H1 (cell line): ENCODE results near the gene CS. TPM values are rescaled to one million over a fixed set of nuclear protein-coding genes. Genes with fewer than 3 reads are reported as not detected.
A peak's percentile ranks its signal among the peaks of the same experiment; 100 is the strongest.

ENCODE experiments used
- CTCF ChIA-PET: fragments of 300-600 bp; sonication (Branson Sonifier 250); formaldehyde crosslinking; loops from one replicate; lab custom pipeline; 2021; ENCODE audit not compliant: partially characterized antibody; lab: Charles Lee
- POLR2A ChIA-PET: fragments of 300-600 bp; sonication (Branson Sonifier 250); formaldehyde crosslinking; loops from one replicate; lab custom pipeline; 2021; ENCODE audit warnings: inconsistent platforms; ENCODE audit not compliant: partially characterized antibody; lab: Charles Lee
- DNase-seq, 2 experiments: peaks; one replicate each; pipeline versions ENCODE4 v3.0.0 to v3.0.0-alpha.2; 2010 to 2022; ENCODE audit warnings: low spot score in 2 of 2, low read depth in 1 of 2, mixed read lengths in 1 of 2
- FAIRE-seq: peaks from 2 replicates; lab custom pipeline; 2011; peaks lifted over from hg19 to GRCh38; lab: Jason Lieb, UNC
- H2AFZ ChIP-seq: 2 replicates; pipeline ENCODE4 v1.8.1; 2012; ENCODE audit warnings: low read length, inconsistent platforms
- H2AK5ac ChIP-seq: 2 replicates; pipeline ENCODE4 v1.6.1; 2013; ENCODE audit warnings: low read depth, low read length
- H2BK120ac ChIP-seq: replicated peaks from 2 replicates; pipeline ENCODE3; 2013; ENCODE audit warnings: low read depth, low read length, inconsistent platforms
- H2BK12ac ChIP-seq: 2 replicates; pipeline ENCODE4 v1.6.1; 2013; ENCODE audit warnings: low read depth, low read length
- H2BK15ac ChIP-seq: 2 replicates; pipeline ENCODE4 v1.6.1; 2013; ENCODE audit warnings: low read length
- H2BK20ac ChIP-seq: 2 replicates; pipeline ENCODE4 v1.6.1; 2013; ENCODE audit warnings: low read length
- H2BK5ac ChIP-seq: 2 replicates; pipeline ENCODE4 v1.6.1; 2013; ENCODE audit warnings: low read depth, low read length
- H3K14ac ChIP-seq: 2 replicates; pipeline ENCODE4 v1.6.1; 2013; ENCODE audit warnings: inconsistent platforms; ENCODE audit not compliant: insufficient read length
- H3K18ac ChIP-seq: 2 replicates; pipeline ENCODE4 v1.6.1; 2013; ENCODE audit warnings: low read length; ENCODE audit errors: extremely low read depth
- H3K23ac ChIP-seq: 2 replicates; pipeline ENCODE4 v1.6.1; 2013; ENCODE audit warnings: inconsistent platforms; ENCODE audit not compliant: insufficient read length
- H3K23me2 ChIP-seq: 2 replicates; pipeline ENCODE4 v1.6.1; 2013; ENCODE audit warnings: low read depth, low read length
- H3K27ac ChIP-seq: 2 replicates; pipeline ENCODE4 v1.6.1; 2011; ENCODE audit warnings: low read depth, low read length, inconsistent platforms
- H3K27me3 ChIP-seq, 4 experiments: replicated peaks in 1 of 4; 1 replicate in 1 of 4; 2 replicates in 3 of 4; pipeline versions ENCODE4 v1.6.1 to v1.8.1; 2011 to 2013; ENCODE audit warnings: low read length in 3 of 4, mild to moderate bottlenecking in 3 of 4, inconsistent platforms in 2 of 4, mixed read lengths in 2 of 4, moderate library complexity in 1 of 4; ENCODE audit not compliant: control insufficient read depth in 3 of 4, insufficient read depth in 3 of 4; ENCODE audit errors: extremely low read depth in 1 of 4
- H3K36me3 ChIP-seq, 4 experiments: 2 replicates each; pipeline versions ENCODE4 v1.6.1 to v1.8.1; 2011 to 2013; ENCODE audit warnings: mild to moderate bottlenecking in 4 of 4, low read length in 3 of 4, moderate library complexity in 2 of 4, control low read depth in 1 of 4, inconsistent platforms in 1 of 4; ENCODE audit not compliant: insufficient read depth in 4 of 4, control insufficient read depth in 2 of 4
- H3K4ac ChIP-seq: replicated peaks from 2 replicates; pipeline ENCODE3; 2013; ENCODE audit warnings: low read length, low read depth, mixed read lengths, inconsistent platforms; ENCODE audit not compliant: insufficient read length
- H3K4me1 ChIP-seq, 4 experiments: replicated peaks in 1 of 4; 1 replicate in 1 of 4; 2 replicates in 3 of 4; pipeline versions ENCODE4 v1.6.1 to v1.8.1; 2011 to 2013; ENCODE audit warnings: low read length in 3 of 4, inconsistent platforms in 2 of 4, mixed read lengths in 1 of 4; ENCODE audit not compliant: insufficient read depth in 4 of 4, control insufficient read depth in 3 of 4
- H3K4me2 ChIP-seq, 2 experiments: 2 replicates each; pipeline versions ENCODE4 v1.6.1 to v1.8.1; 2011 to 2013; ENCODE audit warnings: low read depth in 2 of 2, low read length in 2 of 2, control low read depth in 1 of 2, inconsistent platforms in 1 of 2, mild to moderate bottlenecking in 1 of 2; ENCODE audit not compliant: insufficient read depth in 1 of 2
- H3K4me3 ChIP-seq, 4 experiments: fragments of 200-600, 300-600 bp in 1 of 4; sonication (generic), shearing (Covaris generic), sonication (Bioruptor Twin) in 1 of 4; 2 replicates each; pipeline versions ENCODE4 v1.5.1 to v1.8.1; 2011 to 2016; ENCODE audit warnings: low read length in 4 of 4, low read depth in 3 of 4, control low read depth in 2 of 4, inconsistent platforms in 2 of 4, mild to moderate bottlenecking in 2 of 4, mixed read lengths in 1 of 4, moderate library complexity in 1 of 4; ENCODE audit not compliant: insufficient read depth in 2 of 4; ENCODE audit errors: extremely low read depth in 1 of 4
- H3K56ac ChIP-seq: replicated peaks from 2 replicates; pipeline ENCODE3; 2013; ENCODE audit warnings: low read depth, mild to moderate bottlenecking, mixed read lengths, low read length, inconsistent platforms; ENCODE audit not compliant: insufficient read length
- H3K79me1 ChIP-seq: 2 replicates; pipeline ENCODE4 v1.6.1; 2013; ENCODE audit warnings: low read depth, low read length, control low read depth
- H3K79me2 ChIP-seq, 2 experiments: 2 replicates each; pipeline versions ENCODE4 v1.6.1 to v1.8.1; 2012 to 2013; ENCODE audit warnings: low read length in 2 of 2, mild to moderate bottlenecking in 2 of 2, inconsistent platforms in 1 of 2; ENCODE audit not compliant: insufficient read depth in 2 of 2, control insufficient read depth in 1 of 2
- H3K9ac ChIP-seq, 4 experiments: replicated peaks in 1 of 4; 1 replicate in 1 of 4; 2 replicates in 3 of 4; pipeline versions ENCODE4 v1.6.1 to v1.8.1; 2011 to 2013; ENCODE audit warnings: low read depth in 3 of 4, low read length in 3 of 4, control low read depth in 2 of 4, mild to moderate bottlenecking in 2 of 4, moderate library complexity in 2 of 4, inconsistent platforms in 1 of 4; ENCODE audit errors: extremely low read depth in 1 of 4
- H3K9me3 ChIP-seq, 2 experiments: 2 replicates each; pipeline versions ENCODE4 v1.6.1 to v1.8.1; 2012 to 2013; ENCODE audit warnings: mild to moderate bottlenecking in 2 of 2, moderate library complexity in 2 of 2, control low read depth in 1 of 2, inconsistent platforms in 1 of 2, low read depth in 1 of 2, low read length in 1 of 2, mixed read lengths in 1 of 2; ENCODE audit not compliant: insufficient read depth in 2 of 2
- H4K20me1 ChIP-seq, 2 experiments: replicated peaks in 1 of 2; 2 replicates each; pipeline versions ENCODE3 to v1.8.1; 2011 to 2013; ENCODE audit warnings: inconsistent platforms in 2 of 2, low read length in 2 of 2, mild to moderate bottlenecking in 1 of 2; ENCODE audit not compliant: insufficient read depth in 2 of 2, control insufficient read depth in 1 of 2
- H4K5ac ChIP-seq: 2 replicates; pipeline ENCODE4 v1.6.1; 2013; ENCODE audit warnings: low read length, low read depth, mixed read lengths, inconsistent platforms; ENCODE audit not compliant: insufficient read length
- H4K8ac ChIP-seq: 2 replicates; pipeline ENCODE4 v1.8.0; 2013; ENCODE audit warnings: mild to moderate bottlenecking, moderate library complexity, low read length, inconsistent platforms; ENCODE audit not compliant: insufficient read depth; ENCODE audit errors: extremely low read depth
- H4K91ac ChIP-seq: replicated peaks from 2 replicates; pipeline ENCODE3; 2013; ENCODE audit warnings: low read length, mixed read lengths, inconsistent platforms; ENCODE audit not compliant: insufficient read length
- ATF3 ChIP-seq: IDR thresholded peaks from 2 replicates; pipeline ENCODE4 v1.6.1; 2011; ENCODE audit warnings: low read depth, mild to moderate bottlenecking, low read length; ENCODE audit not compliant: insufficient read depth
- EP300 ChIP-seq, 2 experiments: IDR thresholded peaks; 1 replicate in 1 of 2; 2 replicates in 1 of 2; pipeline ENCODE4 v1.6.1; 2011 to 2012; ENCODE audit warnings: low read depth in 2 of 2, low read length in 2 of 2, mild to moderate bottlenecking in 2 of 2, borderline replicate concordance in 1 of 2, inconsistent platforms in 1 of 2, moderate library complexity in 1 of 2
- GTF2F1 ChIP-seq: IDR thresholded peaks from 2 replicates; pipeline ENCODE4 v1.6.1; 2012; ENCODE audit warnings: low read depth, low read length, improper control_type of control experiment, borderline replicate concordance
- NRF1 ChIP-seq: IDR thresholded peaks from 2 replicates; pipeline ENCODE4 v1.6.1; 2011; ENCODE audit warnings: mild to moderate bottlenecking, low read depth, low read length, improper control_type of control experiment
- POLR2AphosphoS5 ChIP-seq: IDR thresholded peaks from 2 replicates; pipeline ENCODE4 v1.6.1; 2011; ENCODE audit warnings: low read depth, low read length
- RFX5 ChIP-seq: IDR thresholded peaks from 2 replicates; pipeline ENCODE4 v1.6.1; 2011; ENCODE audit warnings: low read depth, low read length, improper control_type of control experiment, borderline replicate concordance
- RNF2 ChIP-seq: fragments of 200-900, 300-1000 bp; sonication (generic); IDR thresholded peaks from 2 replicates; pipeline ENCODE4 v1.7.1; 2016; ENCODE audit warnings: borderline replicate concordance, low read depth, mild to moderate bottlenecking, antibody characterized with exemption, low read length; ENCODE audit not compliant: poor library complexity, severe bottlenecking; ENCODE audit errors: missing control alignments
- SP4 ChIP-seq: IDR thresholded peaks from 2 replicates; pipeline ENCODE4 v1.6.1; 2012; ENCODE audit warnings: low read length, inconsistent platforms
- SUZ12 ChIP-seq: fragments of 200-600 bp; sonication (generic); IDR thresholded peaks from 2 replicates; pipeline ENCODE4 v1.6.1; 2012; ENCODE audit warnings: mild to moderate bottlenecking, inconsistent platforms, low read length, moderate library complexity, mixed read lengths
- WGBS, 2 experiments: shearing (Covaris generic) in 1 of 2; methylation state at CpG; one replicate each; pipeline versions ENCODE4 v1.1.6 to v1.1.7; 2013 to 2015; ENCODE audit warnings: low lambda C conversion rate in 2 of 2, mixed read lengths in 2 of 2, inconsistent platforms in 1 of 2, low coverage in 1 of 2, missing lambda C conversion rate in 1 of 2; ENCODE audit not compliant: insufficient replicate concordance in 2 of 2, insufficient coverage in 1 of 2, insufficient read length in 1 of 2; ENCODE audit errors: extremely low coverage in 1 of 2, missing lambda C conversion rate in 1 of 2; 5-methylcytosine and 5-hydroxymethylcytosine counted together
- polyA plus RNA-seq, 7 experiments: library from polyadenylated mRNA; depleted of rRNA in 3 of 7; stranded (reverse) in 5 of 7; unstranded in 2 of 7; fragments of >200 nt in 5 of 7; fragments of 200-250 nt in 2 of 7; gene quantifications; 1 replicate in 5 of 7; 2 replicates in 1 of 7; 4 replicates in 1 of 7; pipeline versions ENCODE4 v1.2.1 to v1.2.3, GENCODE V29; 2011 to 2013; ENCODE audit warnings: missing spikeins in 2 of 7, mixed read lengths in 2 of 7
- total RNA-seq: library from RNA; stranded (reverse); fragmentation: NEBNext Ultra II Directional; extraction: Animal tissue kit (Norgen Biotek cat#: 25700); gene quantifications from 2 replicates; pipeline ENCODE4 v1.2.1, GENCODE V29; 2021

CS gene
- total and polyA plus RNA-seq, 2 of the 8 experiments (the other 6 are each of a cell fraction or from before 2014, with no cell fraction given) = 96.6 to 238 TPM

GRCh38 chr12:56332512-56333196, 32.5 kb upstream of the CS start:
- Histone ChIP-seq H2AK5ac (peak overlapping the region; percentile 88), H3K9me3 (no peaks in the 10 kb centered on the region), H4K91ac (peak overlapping the region; percentile 54), H3K4ac (no peak overlapping the region), H3K14ac (no peak overlapping the region), H3K9ac (peak overlapping the region in 3 of 4 experiments; percentile 4 to 84 (median 69); a peak in 5 of 7 replicates), H4K5ac (peak overlapping the region; percentile 7), H2BK15ac (peak overlapping the region; percentile 46; the same call in 1 of the 2 replicates), H3K79me2 (no peaks in the 10 kb centered on the region), H3K36me3 (0 out of 8 replicates have a peak, but pooled peaks cover 0 to 2% (median 0%) of the 10 kb centered on the region in 4 experiments), H2AFZ (no peak overlapping the region), H3K23ac (no peak overlapping the region), H3K79me1 (no peaks in the 10 kb centered on the region), H2BK20ac (peak overlapping the region; percentile 63; the same call in 1 of the 2 replicates), H2BK120ac (no peak overlapping the region), H2BK5ac (peak overlapping the region; percentile 78), H3K56ac (no peak overlapping the region), H2BK12ac (peak overlapping the region; percentile 84), H3K4me1 (peaks cover 2 to 14% (median 6%) of the 10 kb centered on the region in 4 experiments), H3K4me2 (peak overlapping the region; percentile 78 to 93), H3K27me3 (no peaks in the 10 kb centered on the region), H3K18ac (no peak overlapping the region), H3K23me2 (peaks cover 7% of the 10 kb centered on the region; the same call in 1 of the 2 replicates), H3K27ac (peak overlapping the region; percentile 81; the same call in 1 of the 2 replicates), H4K20me1 (no peaks in the 10 kb centered on the region), H4K8ac (peak overlapping the region; percentile 6; the same call in 1 of the 2 replicates), H3K4me3 (peak overlapping the region; percentile 15 to 73 (median 56))
- no peak for TF ChIP-seq RNF2
- TF ChIP-seq ATF3 = no peak
- TF ChIP-seq GTF2F1 = no peak
- no peak for TF ChIP-seq EP300 (IDR thresholded peaks at IDR 0.05; ENCODE audit: borderline replicate concordance in 1 of 2, low read depth in 2 of 2, low read length in 2 of 2)
- no peak for TF ChIP-seq POLR2AphosphoS5
- TF ChIP-seq SUZ12 = no peak
- no peak for TF ChIP-seq NRF1
- TF ChIP-seq SP4 = no peak
- TF ChIP-seq RFX5 = no peak
- FAIRE-seq (no peak), DNase-seq (no peak)
- ChIA-PET CTCF (interaction anchor here (0.6 to 7.2 kb wide), 9 partner anchors 9 to 144 kb away, joined by 3 to 38 read pairs (median 5); partner anchors contain the start of genes CNPY2, RNF41 and STAT2), POLR2A (interaction anchor here (0.6 to 7.2 kb wide), 18 partner anchors 8 to 252 kb away, joined by 3 to 55 read pairs (median 3); partner anchors contain the start of genes CNPY2, COQ10A, MYL6 and RNF41)
- WGBS, 2 experiments = 90% methylated on average over 11 of the region's 11 CpGs; no CpG with 5 or more reads in 1 of the 2 experiments
